Measurements from ENCODE around the gene LZTR1. TPM values are rescaled to one million over a fixed set of nuclear protein-coding genes. Genes with fewer than 3 reads are reported as not detected.

LZTR1 gene
- total RNA-seq, 2 donors from 2014 or later = 25.7 to 66.9 TPM

- peaks cover 11% of the 10 kb centered on the region for H3K4me1 ChIP-seq
- no peak for ATAC-seq
- H3K4me3 ChIP-seq = no peak within 1 kb of the TSS
- TF ChIP-seq CTCF (IDR thresholded peaks at IDR 0.05) (no peak), POLR2A (IDR thresholded peaks at IDR 0.05) (no peak)
- intact Hi-C loops (cut with DNase I) = loop anchor here (10.0 kb wide), 2 partner anchors 48 to 52 kb away; partner anchors contain the start of genes CRKL and P2RX6
- no peaks in the 10 kb centered on the region for H3K9me3 ChIP-seq
- 63 to 79% methylated on average over 14 to 21 of the region's 22 CpGs for WGBS, 2 donors
- DNase-seq = no peak
- H3K27ac ChIP-seq = no peak within 1 kb of the TSS
- H3K27me3 ChIP-seq = peaks cover 0 to 3% of the 10 kb centered on the region in 2 donors
- no peaks in the 10 kb centered on the region for H3K36me3 ChIP-seq (replicated peaks in 1 of 2; ENCODE audit: insufficient read depth in 1 of 2, low read depth in 2 of 2)
Observed at GRCh38 chr22:20966883-20967696, 15.0 kb upstream of the LZTR1 start, which contains the start of gene AIFM3. TSS of gene AIFM3 (plus strand) at chr22:20967255. CDS start at chr22:20967945, 690 bp downstream.

GRCh38 chr22:20967697-20968211 lies 14.3 kb upstream of the LZTR1 start:
- Histone ChIP-seq H3K9me3 (no peaks in the 10 kb centered on the region), H3K36me3 (replicated peaks in 1 of 2; ENCODE audit: insufficient read depth in 1 of 2, low read depth in 2 of 2) (no peaks in the 10 kb centered on the region), H3K27ac (no peak overlapping the region), H3K4me1 (peaks cover 11% of the 10 kb centered on the region), H3K27me3 (peaks cover 0 to 3% of the 10 kb centered on the region in 2 donors), H3K4me3 (no peak overlapping the region)
- intact Hi-C loops (cut with DNase I) = loop anchor here (10.0 kb wide), 2 partner anchors 47 to 53 kb away; partner anchors contain the start of genes CRKL and P2RX6
- no peak for ATAC-seq
- WGBS, 2 donors = 62 to 69% methylated on average over 15 to 16 of the region's 19 CpGs
- TF ChIP-seq CTCF (IDR thresholded peaks at IDR 0.05) = no peak
- TF ChIP-seq POLR2A (IDR thresholded peaks at IDR 0.05) = no peak
- no peak for DNase-seq

GRCh38 chr22:20968281-20968977 lies 13.7 kb upstream of the LZTR1 start:
- WGBS, 2 donors = 65 to 78% methylated on average over 6 to 7 of the region's 7 CpGs

More at GRCh38 chr22:20968281-20968977, 13.7 kb upstream of the LZTR1 start:
- Histone ChIP-seq H3K36me3 (replicated peaks in 1 of 2; ENCODE audit: insufficient read depth in 1 of 2, low read depth in 2 of 2) (no peaks in the 10 kb centered on the region), H3K4me3 (no peak overlapping the region), H3K4me1 (peaks cover 11% of the 10 kb centered on the region), H3K9me3 (no peaks in the 10 kb centered on the region), H3K27me3 (peaks cover 0 to 3% of the 10 kb centered on the region in 2 donors), H3K27ac (no peak overlapping the region)
- TF ChIP-seq CTCF (IDR thresholded peaks at IDR 0.05) = no peak
- no peak for TF ChIP-seq POLR2A (IDR thresholded peaks at IDR 0.05)
- ATAC-seq = no peak
- intact Hi-C loops (cut with DNase I) = loop anchor here (10.0 kb wide), 2 partner anchors 46 to 54 kb away; partner anchors contain the start of genes CRKL and P2RX6
- no peak for DNase-seq
